GM19193 (cell line): ENCODE data around the gene TTC24.

Experiments used
- POLR2A ChIP-seq: IDR thresholded peaks from 4 replicates; pipeline ENCODE4 v1.6.1; 2011; ENCODE audit not compliant: insufficient read depth, insufficient read length; ENCODE audit errors: extremely low read depth

TTC24 gene

DNA sequence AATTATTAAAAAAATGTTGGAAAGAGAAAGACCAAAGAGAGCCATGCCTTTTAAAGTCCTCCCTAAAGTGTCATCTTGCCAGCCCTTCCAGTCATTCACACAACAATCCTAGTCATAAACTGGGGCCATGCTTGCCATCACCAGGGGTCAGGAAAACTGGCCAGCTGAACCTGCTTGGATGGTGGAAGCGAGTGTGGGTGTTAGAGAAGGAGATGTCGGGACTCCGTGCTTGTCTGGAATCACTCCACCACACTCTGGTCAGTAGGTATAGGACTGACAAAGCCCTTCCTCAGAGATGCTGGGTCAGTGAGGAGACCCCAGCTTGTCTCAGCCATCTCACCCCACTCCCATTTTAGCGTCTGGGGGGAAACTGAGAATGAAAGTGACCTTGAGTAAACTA is 36.4 kb downstream of the TTC24 start:
- TF ChIP-seq POLR2A = no peak

- no peak for TF ChIP-seq POLR2A
These were observed 36.9 kb downstream of the TTC24 start for GRCh38 chr1:156616463-156616862.

- no peak for TF ChIP-seq POLR2A
These were observed 39.5 kb downstream of the TTC24 start, which contains the start of gene HAPLN2 for GRCh38 chr1:156618853-156619581. Gene HAPLN2 (plus strand): TSS chr1:156619415. CDS start chr1:156623491, 4,076 bp downstream.

DNA sequence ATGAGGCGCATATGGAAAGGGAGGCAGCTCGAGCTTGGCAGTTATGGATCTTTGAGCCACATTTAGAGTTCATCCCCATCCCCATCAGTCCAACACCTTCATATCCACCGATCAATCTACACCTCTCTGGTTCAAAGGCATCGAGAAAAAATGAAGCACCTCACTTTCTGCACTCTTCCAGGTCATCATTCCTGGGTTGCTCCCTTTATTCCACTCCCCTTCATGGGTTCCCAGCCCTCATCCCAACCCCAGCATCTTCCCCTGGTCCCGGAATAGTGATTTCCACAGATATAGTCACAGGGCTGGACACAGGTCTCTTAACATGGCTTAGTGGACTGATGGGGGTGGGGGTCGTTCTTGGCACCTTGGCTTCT is 40.0 kb downstream of the TTC24 start:
- no peak for TF ChIP-seq POLR2A

- no peak for TF ChIP-seq POLR2A
These were observed 43.2 kb downstream of the TTC24 start for GRCh38 chr1:156622581-156623297.

DNA sequence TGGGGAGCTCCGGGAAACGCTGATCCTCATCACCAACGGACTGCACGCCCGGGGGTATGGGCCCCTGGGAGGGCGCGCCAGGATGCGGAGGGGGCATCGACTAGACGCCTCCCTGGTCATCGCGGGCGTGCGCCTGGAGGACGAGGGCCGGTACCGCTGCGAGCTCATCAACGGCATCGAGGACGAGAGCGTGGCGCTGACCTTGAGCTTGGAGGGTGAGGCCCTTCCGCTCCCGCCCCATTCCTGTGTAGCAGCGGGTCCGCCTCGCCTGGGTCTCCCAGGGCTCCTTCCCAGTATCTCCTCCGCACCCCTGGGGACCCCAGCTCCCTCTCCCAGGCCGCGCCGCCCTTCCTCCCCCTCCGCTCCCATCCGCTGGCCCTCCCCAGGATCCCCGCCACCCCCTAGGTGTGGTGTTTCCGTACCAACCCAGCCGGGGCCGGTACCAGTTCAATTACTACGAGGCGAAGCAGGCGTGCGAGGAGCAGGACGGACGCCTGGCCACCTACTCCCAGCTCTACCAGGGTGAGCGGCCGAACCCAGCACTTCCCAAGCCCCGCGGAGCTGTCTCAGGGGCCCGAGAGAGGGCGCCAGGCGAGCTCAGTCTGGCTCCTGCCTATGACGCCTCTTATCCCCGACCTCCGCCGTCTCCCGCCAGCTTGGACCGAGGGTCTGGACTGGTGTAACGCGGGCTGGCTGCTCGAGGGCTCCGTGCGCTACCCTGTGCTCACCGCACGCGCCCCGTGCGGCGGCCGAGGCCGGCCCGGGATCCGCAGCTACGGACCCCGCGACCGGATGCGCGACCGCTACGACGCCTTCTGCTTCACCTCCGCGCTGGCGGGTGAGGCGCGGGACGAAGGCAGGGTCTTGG is 44.7 kb downstream of the TTC24 start:
- no peak for TF ChIP-seq POLR2A

GRCh38 chr1:156624814-156625435 is 45.4 kb downstream of the TTC24 start:
- TF ChIP-seq POLR2A = no peak

GRCh38 chr1:156625436-156626078 is 46.0 kb downstream of the TTC24 start:
- no peak for TF ChIP-seq POLR2A

DNA sequence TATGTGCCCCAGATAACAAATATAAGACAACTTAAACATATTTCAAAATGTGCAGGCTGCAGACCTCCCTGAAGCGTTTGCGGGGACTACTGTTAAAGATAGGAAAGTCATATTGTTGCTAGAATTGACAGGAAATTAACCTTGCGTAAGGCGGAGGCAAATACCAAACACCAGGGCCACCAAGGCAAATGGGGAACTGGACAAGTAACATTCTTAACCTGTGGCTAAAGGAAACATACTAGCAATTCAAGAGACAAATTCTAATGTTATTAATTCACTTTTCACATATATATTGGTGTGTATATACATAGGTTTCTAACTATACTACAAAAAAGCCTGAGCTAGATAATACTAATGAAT is 46.5 kb downstream of the TTC24 start:
- TF ChIP-seq POLR2A = no peak

DNA sequence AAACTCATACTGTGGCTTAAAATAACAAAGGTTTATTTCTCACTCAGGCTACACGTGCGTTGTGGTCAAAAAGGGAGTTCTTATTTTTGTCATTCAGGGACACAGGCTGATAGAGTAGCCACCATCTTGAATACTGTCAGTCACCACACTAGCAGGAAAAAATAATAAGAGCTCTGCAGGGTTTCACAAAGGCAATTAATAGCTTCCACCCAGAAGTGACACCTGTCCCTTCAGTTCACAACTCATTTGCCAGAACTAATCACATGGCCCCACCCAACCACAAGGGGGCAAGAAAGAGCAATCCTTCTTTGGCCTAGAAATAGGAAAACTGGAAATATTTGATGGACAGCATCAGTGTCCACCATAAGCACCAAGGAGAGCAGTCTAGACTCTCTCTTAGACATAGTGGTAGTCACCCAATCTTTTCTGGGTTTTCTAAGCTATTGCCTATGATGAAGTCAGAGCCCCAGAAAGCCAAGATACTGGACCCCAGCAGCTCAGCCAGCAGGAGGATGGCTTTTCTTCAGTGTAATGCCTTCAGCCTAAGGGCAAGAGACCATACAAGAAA is 47.9 kb downstream of the TTC24 start:
- no peak for TF ChIP-seq POLR2A

- TF ChIP-seq POLR2A = no peak
These were observed 50.4 kb downstream of the TTC24 start for GRCh38 chr1:156629823-156630449.

GRCh38 chr1:156632355-156632754 is 52.8 kb downstream of the TTC24 start:
- TF ChIP-seq POLR2A = no peak
